T-helper 2 cell treated with Interferon-gamma antibody and Interleukin-4, amounts not matched to agents 5 μg/mL and 100 μg/mL, for 36 hours (primary cell): Measurements from ENCODE around the gene STK33.

ENCODE experiments used
- DNase-seq: peaks from one replicate; pipeline ENCODE4 v3.0.0; 2021; ENCODE audit warnings: low spot score
- H3K27ac Mint-ChIP-seq: one replicate; pipeline ENCODE4 v1.8.0; 2021; ENCODE audit warnings: mild to moderate bottlenecking, mixed read lengths
- H3K27me3 Mint-ChIP-seq: one replicate; pipeline ENCODE4 v1.8.0; 2021; ENCODE audit warnings: low read depth, mixed read lengths
- H3K36me3 Mint-ChIP-seq: one replicate; pipeline ENCODE4 v1.8.0; 2021; ENCODE audit warnings: low read depth, mixed read lengths
- H3K4me1 Mint-ChIP-seq: one replicate; pipeline ENCODE4 v1.8.0; 2021; ENCODE audit warnings: low read depth, mixed read lengths
- H3K4me3 Mint-ChIP-seq: one replicate; pipeline ENCODE4 v1.8.0; 2022; ENCODE audit warnings: mild to moderate bottlenecking, moderate library complexity, mixed read lengths
- H3K9me3 Mint-ChIP-seq: one replicate; pipeline ENCODE4 v1.8.0; 2021; ENCODE audit warnings: mixed read lengths

STK33 gene

DNA sequence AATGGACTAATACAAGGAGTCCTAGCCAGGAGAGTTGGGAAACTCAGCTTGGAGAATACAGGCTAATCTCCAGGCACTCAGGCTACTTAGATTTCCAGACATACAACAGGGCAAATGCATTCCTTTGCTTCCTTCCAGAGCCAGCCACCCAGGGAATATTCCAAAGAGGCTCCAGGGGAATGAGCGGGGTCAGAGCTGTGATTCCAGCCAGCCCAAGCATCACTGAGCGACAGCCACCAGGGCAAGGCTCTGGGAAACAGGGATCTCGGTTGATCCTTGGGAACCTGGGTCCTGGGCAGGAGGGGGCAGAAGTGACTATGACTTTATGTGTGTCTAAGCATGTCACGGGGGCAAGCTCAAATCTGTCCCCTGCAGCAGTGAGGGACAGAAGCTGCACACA lies 218.1 kb downstream of the STK33 start:
- Mint-ChIP-seq H3K4me3 (no peak overlapping the region), H3K36me3 (no peaks in the 10 kb centered on the region), H3K27ac (no peak overlapping the region), H3K9me3 (no peaks in the 10 kb centered on the region), H3K27me3 (no peaks in the 10 kb centered on the region), H3K4me1 (no peaks in the 10 kb centered on the region)
- no peak for DNase-seq

DNA sequence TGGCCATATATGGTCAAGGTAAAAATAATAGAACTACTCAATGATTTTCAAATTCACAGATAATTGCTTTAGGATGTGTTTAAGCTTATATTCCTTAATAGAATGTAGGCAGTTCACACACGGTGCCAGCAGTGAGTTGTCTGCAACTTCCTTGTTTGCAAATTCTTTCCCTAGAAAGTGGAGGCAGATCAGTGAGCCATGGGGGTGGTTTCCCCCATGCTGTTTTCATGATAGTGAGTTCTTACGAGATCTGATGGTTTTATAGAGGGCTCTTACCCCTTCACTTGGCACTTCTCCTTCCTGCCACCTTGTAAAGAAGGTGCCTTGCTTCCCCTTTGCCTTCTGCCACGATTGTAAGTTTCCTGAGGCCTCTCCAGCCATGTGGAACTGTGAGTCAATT lies 218.6 kb downstream of the STK33 start:
- Mint-ChIP-seq H3K36me3 (no peaks in the 10 kb centered on the region), H3K4me1 (no peaks in the 10 kb centered on the region), H3K27ac (no peak overlapping the region), H3K27me3 (no peaks in the 10 kb centered on the region), H3K9me3 (no peaks in the 10 kb centered on the region), H3K4me3 (no peak overlapping the region)
- no peak for DNase-seq

DNA sequence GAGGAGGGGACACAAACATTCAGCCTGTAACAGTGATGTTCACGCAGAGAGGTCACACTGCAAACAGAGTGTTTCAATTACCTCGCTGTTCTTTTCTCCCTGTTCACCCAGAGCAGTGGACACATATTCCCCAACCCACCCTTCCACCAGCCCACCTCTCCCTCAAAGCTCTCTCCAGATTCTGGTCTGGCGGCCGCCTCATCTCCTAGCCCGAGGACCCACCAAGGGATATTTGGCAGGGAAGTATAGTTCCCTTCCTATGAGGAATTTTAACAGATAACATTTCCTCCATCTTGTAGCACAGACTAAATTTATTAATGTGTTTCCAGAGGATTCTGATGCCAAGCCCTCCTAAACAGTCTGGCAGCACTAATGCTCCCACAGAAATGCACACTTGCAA lies 219.3 kb downstream of the STK33 start:
- DNase-seq, result no peak
- H3K27me3 Mint-ChIP-seq, result no peaks in the 10 kb centered on the region
- H3K4me1 Mint-ChIP-seq, result no peaks in the 10 kb centered on the region
- no peaks in the 10 kb centered on the region for H3K36me3 Mint-ChIP-seq
- H3K27ac Mint-ChIP-seq, result no peak overlapping the region
- H3K4me3 Mint-ChIP-seq, result no peak overlapping the region
- H3K9me3 Mint-ChIP-seq, result no peaks in the 10 kb centered on the region

DNA sequence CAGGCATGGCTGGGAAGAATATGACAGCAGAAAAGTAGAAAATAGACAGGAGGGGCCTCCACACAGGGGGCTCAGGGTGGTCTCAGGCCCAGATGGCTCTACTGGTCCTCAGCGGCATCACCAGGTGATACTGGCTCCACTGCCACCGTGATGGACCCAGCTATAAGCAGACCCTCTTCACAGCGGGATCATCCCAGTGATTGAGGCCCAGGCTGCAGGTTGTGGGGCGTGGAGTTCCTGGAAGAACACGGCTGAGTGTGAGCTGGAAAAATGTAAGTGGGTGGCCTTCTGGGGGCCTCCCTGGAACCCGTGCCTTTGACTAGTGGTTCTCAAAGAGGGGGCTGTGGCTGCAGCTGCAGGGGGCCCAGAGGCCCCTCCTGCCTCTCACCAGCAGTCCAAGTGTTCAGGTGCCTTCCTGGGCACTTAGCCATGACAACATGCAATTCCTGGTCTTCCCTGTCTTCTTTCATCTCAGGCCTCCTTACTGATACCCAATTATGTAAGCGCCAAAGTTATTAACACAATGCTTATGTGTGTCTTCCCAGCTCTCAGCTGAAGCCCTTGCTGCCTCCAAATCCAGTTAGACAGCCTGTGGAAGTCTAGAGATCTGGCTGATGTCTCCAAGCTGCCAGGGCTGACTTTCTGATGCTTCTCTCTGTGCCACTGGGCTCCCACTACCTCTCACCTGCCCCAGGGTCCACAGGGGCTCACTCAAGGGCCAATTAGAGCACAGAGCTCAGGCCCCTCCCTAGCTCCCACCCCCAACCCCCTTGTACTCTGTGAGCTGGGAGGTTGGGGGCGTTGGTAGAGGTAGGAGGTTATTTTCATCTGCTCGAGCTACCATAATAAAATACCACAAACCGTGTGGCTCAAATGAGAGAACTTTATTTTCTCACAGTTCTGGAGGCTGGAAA lies 220.3 kb downstream of the STK33 start:
- Mint-ChIP-seq H3K4me1 (no peaks in the 10 kb centered on the region), H3K27me3 (no peaks in the 10 kb centered on the region), H3K36me3 (no peaks in the 10 kb centered on the region), H3K4me3 (no peak overlapping the region), H3K27ac (no peak overlapping the region), H3K9me3 (no peaks in the 10 kb centered on the region)
- DNase-seq, result no peak

DNA sequence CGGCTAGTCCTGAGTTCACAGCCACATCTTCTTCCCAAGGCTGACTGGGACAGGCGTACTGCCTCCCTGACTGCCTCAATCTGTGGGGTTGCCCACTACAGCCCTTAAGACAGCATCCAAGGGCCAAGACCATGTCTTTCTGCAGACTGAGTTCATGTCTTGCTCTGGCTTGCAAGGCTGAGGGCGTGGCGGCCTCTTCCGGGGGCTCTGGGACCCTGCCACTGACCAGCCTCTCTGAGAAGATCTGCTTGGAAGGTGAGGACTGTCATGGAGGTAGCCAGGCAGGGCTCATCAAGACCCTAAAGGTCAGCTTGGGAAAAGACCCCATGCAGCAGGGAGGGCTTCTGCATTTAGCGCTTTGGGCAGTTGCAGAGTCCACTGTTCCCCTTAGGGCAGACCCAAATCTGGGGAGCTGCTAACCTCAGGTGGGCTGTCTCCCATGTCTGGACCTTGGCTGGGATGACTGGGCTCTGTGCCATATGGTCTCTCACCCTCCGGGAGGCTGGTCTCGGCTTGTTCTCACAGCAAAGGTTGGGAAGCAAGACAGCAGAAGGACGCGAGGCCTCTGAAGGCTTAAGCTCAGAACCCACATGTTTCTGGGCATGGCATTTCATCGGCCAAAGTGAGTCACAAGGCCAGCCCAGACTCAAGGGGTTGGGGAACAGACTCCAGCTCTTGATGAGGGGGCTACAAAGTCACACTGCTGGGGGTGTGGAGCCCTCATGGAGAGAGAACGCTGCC lies 221.2 kb downstream of the STK33 start:
- no peaks in the 10 kb centered on the region for H3K27me3 Mint-ChIP-seq
- H3K27ac Mint-ChIP-seq, result no peak overlapping the region
- H3K4me1 Mint-ChIP-seq, result no peaks in the 10 kb centered on the region
- H3K4me3 Mint-ChIP-seq, result no peak overlapping the region
- no peaks in the 10 kb centered on the region for H3K36me3 Mint-ChIP-seq
- no peaks in the 10 kb centered on the region for H3K9me3 Mint-ChIP-seq
- no peak for DNase-seq

DNA sequence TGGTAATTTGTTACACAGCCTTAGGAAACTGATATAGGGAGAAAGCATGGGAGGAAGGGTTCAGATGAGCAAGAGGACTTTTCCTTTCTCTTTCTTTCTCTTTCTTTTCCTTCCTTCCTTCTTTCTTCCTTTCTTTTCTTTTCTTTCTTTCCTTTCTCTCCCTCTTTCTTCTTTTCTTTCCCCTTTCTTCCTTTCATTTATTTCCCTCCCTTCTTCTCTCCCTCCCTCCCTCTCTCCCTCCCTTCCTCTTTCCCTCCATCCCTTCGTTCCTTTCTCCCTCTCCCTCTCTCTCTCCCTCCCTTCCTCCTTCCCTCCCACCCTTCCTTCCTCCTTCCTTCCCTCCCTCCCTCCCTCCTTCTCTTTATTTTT lies 222.5 kb downstream of the STK33 start:
- no peaks in the 10 kb centered on the region for H3K27me3 Mint-ChIP-seq
- no peaks in the 10 kb centered on the region for H3K9me3 Mint-ChIP-seq
- no peaks in the 10 kb centered on the region for H3K4me1 Mint-ChIP-seq
- no peaks in the 10 kb centered on the region for H3K36me3 Mint-ChIP-seq
- DNase-seq, result no peak
- H3K4me3 Mint-ChIP-seq, result no peak overlapping the region
- no peak overlapping the region for H3K27ac Mint-ChIP-seq

DNA sequence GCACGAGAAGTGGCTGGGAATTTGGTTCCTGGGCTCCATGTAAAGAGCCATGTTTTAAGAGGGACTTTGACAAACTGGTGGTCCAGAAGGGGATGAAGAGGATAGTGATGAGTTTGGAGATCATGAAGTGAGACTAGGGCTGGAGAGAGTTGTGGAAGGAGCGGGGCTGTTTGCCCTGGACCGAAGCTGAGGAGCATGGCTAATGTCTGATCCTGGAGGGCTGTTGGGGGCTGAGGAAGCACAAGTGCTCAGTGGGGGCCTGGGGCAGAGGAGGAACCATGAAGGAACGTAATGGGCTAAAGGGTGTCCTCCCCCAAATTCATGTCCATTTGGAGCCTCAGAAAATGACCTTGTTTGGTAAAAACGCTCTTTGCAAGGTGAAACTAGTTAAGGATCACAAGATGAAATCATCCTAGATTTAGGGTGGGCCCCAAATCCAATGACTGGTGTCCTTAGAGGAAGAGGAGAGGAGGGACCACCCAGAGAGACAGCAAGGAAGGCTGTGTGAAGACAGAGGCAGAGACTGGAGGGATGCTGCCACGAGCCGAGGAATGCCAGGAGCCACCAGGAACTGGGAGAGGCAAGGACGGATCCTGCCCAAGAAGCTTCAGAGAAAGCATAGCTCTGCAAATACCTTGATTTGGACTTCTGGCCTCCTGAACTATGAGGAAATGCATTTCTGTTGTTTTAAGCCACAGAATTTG lies 223.1 kb downstream of the STK33 start:
- H3K27me3 Mint-ChIP-seq, result no peaks in the 10 kb centered on the region
- no peaks in the 10 kb centered on the region for H3K36me3 Mint-ChIP-seq
- H3K4me1 Mint-ChIP-seq, result no peaks in the 10 kb centered on the region
- H3K27ac Mint-ChIP-seq, result no peak overlapping the region
- H3K9me3 Mint-ChIP-seq, result no peaks in the 10 kb centered on the region
- H3K4me3 Mint-ChIP-seq, result no peak overlapping the region
- DNase-seq, result no peak

DNA sequence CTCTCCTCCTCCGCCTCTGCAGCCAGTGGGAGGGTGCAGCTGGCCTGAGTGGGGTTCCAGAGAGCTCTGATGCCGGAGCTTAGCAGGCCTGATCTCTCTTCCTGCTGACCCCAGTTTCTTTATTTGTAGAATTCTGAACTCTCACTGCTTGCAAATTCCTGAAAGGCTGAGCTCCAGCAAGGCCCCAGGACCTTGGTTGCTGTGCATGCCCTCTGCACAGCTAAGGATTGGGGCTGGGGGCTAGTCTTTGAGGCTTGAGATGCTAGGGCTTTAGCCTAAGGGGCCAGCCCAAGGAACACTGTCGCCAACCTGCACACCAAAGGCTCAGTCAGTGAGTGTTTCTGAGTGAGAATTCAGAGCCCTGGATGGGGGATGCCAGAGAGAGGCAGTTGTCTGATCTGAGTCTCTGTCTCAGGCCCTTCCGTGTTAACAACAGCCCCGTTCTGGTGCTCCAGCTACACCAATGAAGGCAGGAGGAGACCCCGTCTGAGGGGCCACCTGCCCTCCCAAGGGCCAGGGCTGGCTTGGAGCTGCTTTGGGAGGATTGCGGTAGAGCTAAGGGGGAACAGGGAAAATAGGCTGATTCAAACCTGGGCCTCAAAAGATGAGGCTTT lies 224.3 kb downstream of the STK33 start:
- no peaks in the 10 kb centered on the region for H3K4me1 Mint-ChIP-seq
- no peaks in the 10 kb centered on the region for H3K36me3 Mint-ChIP-seq
- no peak overlapping the region for H3K4me3 Mint-ChIP-seq
- H3K9me3 Mint-ChIP-seq, result no peaks in the 10 kb centered on the region
- no peak overlapping the region for H3K27ac Mint-ChIP-seq
- DNase-seq, result no peak
- H3K27me3 Mint-ChIP-seq, result no peaks in the 10 kb centered on the region

DNA sequence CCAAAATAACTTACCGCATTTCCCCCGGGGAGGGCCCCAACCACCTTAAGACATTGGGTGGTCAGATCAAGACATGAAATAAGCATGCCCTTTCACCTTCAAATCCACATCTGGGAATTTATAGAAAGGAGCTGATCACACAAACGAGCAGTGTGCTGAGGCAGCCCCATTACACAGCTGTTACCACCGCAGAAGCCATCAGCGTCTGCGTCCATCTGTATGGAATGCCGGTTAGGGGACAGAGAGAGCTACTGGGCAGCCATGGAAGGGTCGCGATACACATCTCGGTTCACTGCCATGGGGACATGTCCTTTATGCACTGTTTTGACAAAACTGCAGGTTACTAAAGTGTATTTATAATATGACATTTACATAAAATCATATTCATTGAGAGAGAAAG lies 225.3 kb downstream of the STK33 start:
- no peak for DNase-seq
- Mint-ChIP-seq H3K4me3 (no peak overlapping the region), H3K36me3 (no peaks in the 10 kb centered on the region), H3K9me3 (no peaks in the 10 kb centered on the region), H3K4me1 (no peaks in the 10 kb centered on the region), H3K27ac (no peak overlapping the region), H3K27me3 (no peaks in the 10 kb centered on the region)

DNA sequence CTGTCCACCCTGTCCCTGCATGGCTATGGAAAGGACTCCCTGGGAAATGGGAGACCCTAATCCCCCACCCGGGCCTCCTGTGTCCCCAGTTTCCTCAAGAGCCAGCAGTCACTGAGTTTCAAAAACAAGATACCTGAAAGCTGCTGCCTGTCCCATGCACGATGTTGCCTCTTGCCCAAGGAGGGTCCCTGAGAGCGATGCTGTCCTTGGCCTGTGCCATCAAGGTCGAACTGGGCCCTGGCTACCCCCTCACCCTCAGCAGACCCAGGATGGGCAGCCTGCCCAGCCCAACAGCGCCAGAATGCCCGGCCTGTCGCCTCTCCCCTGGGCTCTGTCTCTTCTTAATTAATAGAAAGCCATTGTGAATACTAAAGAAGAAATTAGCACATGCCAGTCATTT lies 225.8 kb downstream of the STK33 start:
- H3K9me3 Mint-ChIP-seq, result no peaks in the 10 kb centered on the region
- H3K4me1 Mint-ChIP-seq, result no peaks in the 10 kb centered on the region
- H3K27me3 Mint-ChIP-seq, result no peaks in the 10 kb centered on the region
- H3K4me3 Mint-ChIP-seq, result no peak overlapping the region
- no peak for DNase-seq
- H3K36me3 Mint-ChIP-seq, result no peaks in the 10 kb centered on the region
- no peak overlapping the region for H3K27ac Mint-ChIP-seq

DNA sequence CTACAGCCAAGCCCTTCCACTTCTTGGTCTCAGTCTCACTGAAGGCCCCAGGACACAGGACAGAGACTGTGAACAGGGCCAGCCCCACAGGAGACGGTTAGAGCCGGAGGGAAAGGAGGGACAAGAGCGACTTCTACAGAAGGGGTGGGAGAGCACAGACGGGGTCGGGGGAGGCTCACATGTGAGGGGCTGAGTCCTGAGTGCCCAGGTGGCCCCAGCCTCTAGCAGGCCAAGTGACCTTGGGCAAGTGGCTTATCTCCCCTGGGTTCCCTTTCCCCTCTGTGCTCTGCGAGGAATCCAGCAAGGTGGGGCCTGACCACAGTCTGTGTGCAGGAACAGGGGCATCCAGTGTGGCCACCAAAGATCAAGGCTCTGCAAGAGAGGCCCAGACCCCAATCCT lies 227.7 kb downstream of the STK33 start:
- Mint-ChIP-seq H3K9me3 (no peaks in the 10 kb centered on the region), H3K27me3 (no peaks in the 10 kb centered on the region), H3K36me3 (no peaks in the 10 kb centered on the region), H3K27ac (no peak overlapping the region), H3K4me1 (no peaks in the 10 kb centered on the region), H3K4me3 (no peak overlapping the region)
- no peak for DNase-seq

DNA sequence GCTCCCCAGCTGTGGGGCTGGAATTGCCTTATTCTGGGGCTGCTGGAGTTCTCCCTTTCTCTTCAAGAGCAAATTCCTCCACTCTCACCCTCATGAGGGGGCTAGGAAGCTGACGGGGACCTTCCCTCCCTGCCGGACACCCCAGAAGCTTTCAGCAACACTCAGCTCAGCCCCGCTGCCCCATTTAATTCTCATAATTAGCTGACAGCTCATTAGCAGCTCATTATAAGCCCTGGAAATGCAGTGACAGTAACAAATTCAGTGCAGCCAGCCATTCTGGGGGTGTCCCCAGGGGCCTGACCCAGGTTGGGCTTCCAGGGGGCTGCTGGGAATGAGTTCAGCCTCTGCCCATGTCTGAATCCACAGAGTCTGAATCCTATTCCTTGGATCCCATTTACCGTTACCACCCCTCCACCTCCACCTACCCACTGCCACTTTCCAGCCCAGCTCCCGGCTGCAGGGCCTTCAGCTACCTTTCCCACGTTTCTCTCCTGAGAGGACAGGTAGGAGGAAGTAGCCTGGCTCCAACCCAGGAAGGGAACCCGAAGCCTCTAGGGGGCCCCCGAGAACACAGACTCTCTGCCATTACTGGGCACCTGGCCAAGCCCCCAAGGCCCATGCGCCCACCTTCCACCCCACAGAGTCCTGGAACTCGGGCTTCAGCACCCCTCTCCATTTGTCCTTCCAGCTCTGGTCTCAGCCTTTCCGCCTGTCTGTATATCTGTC lies 228.6 kb downstream of the STK33 start:
- Mint-ChIP-seq H3K36me3 (no peaks in the 10 kb centered on the region), H3K4me1 (no peaks in the 10 kb centered on the region), H3K27me3 (no peaks in the 10 kb centered on the region), H3K9me3 (no peaks in the 10 kb centered on the region), H3K27ac (no peak overlapping the region), H3K4me3 (no peak overlapping the region)
- DNase-seq, result no peak

DNA sequence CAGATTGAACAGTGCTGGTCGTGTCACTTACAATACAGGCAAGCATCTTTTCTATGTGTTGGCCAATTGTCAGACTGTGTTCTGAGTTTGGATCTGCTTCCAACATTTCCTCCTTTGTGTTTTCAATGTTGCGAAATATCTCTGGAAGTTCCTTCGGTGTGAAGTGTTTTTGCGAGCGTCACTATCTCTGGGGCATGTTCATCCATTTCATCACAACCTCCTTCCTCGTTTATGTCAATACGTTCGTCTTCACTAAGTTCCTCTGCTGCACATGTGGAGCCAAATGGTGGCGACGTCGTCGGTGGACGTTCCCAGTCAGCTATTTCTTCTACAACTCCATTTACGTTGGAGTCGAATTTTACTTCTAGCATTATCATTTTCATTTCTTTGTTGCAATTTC lies 230.1 kb downstream of the STK33 start:
- DNase-seq, result no peak
- Mint-ChIP-seq H3K4me3 (no peak overlapping the region), H3K4me1 (no peaks in the 10 kb centered on the region), H3K27me3 (no peaks in the 10 kb centered on the region), H3K36me3 (no peaks in the 10 kb centered on the region), H3K27ac (no peak overlapping the region), H3K9me3 (no peaks in the 10 kb centered on the region)
